Measurements from ENCODE around the gene HBEGF. TPM values are rescaled to one million over a fixed set of nuclear protein-coding genes. Genes with fewer than 3 reads are reported as not detected.

The HBEGF gene
- total and polyA plus RNA-seq, 10 of the 15 experiments (the other 5 are each of a cell fraction or from before 2014, with no cell fraction given), result 0.87 to 3.1 (median 2.1) TPM

DNA sequence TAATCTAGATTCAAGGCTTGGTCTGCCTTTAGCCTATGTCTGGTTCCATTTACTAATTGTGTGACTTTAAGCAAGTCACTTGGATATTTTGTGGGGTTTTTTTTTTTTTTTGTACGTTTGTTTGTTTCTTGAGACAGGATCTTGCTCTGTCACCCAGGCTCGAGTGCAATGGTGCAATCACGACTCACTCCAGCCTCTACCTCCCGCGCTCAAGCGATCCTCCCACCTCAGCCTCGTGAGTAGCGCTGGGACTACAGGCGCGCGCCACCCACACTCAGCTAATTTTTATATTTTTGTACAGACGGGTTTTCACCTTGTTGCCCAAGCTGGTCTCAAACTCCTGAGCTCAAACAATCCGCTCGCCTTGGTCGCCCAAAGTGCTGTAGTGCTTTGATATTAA lies 42.4 kb downstream of the HBEGF start:
- Histone ChIP-seq H3K4me2 (ENCODE audit: control insufficient read depth, insufficient read depth) (no peak overlapping the region; the same call in 1 of the 2 replicates), H4K20me1 (ENCODE audit: control insufficient read depth, insufficient read depth) (no peaks in the 10 kb centered on the region), H3K9ac (ENCODE audit: control insufficient read depth, insufficient read depth, low read length) (no peak overlapping the region), H3K9me3 (replicated peaks; ENCODE audit: control insufficient read depth, insufficient read depth, low read length) (no peaks in the 10 kb centered on the region), H3K79me2 (ENCODE audit: control insufficient read depth, insufficient read depth, low read length) (peaks cover 26% of the 10 kb centered on the region), H3K4me3 (no peak overlapping the region), H3K4me1 (ENCODE audit: control insufficient read depth, insufficient read depth, low read length) (no peaks in the 10 kb centered on the region), H3K27me3 (replicated peaks in 1 of 2; ENCODE audit: control insufficient read depth in 2 of 2, insufficient read depth in 2 of 2, low read length in 1 of 2) (no peaks in the 10 kb centered on the region), H3K36me3 (ENCODE audit: control insufficient read depth in 2 of 2, insufficient read depth in 2 of 2, low read length in 1 of 2) (peaks cover 0 to 7% of the 10 kb centered on the region in 2 experiments; a peak in 2 of 4 replicates), H3K27ac (ENCODE audit: control insufficient read depth, insufficient read depth) (no peak overlapping the region), H2AFZ (ENCODE audit: control insufficient read depth, low read depth, low read length) (no peak overlapping the region; the same call in 1 of the 2 replicates)
- DNase-seq (ENCODE audit: low read depth, low spot score), result no peak
- WGBS (ENCODE audit: insufficient coverage, insufficient replicate concordance, low lambda C conversion rate, missing lambda C conversion rate), result 57% methylated on average over 15 of the region's 15 CpGs
- RAD21 ChIA-PET (ENCODE audit: unreplicated experiment), result interaction anchor here (1.3 to 1.5 kb wide), 2 partner anchors 41 to 59 kb away, joined by 3 to 7 read pairs; no protein-coding TSS in a partner anchor
- no peak for FAIRE-seq
- in situ Hi-C loops (cut with MboI), result no loop called here
- ATAC-seq, result no peak
- no TSS peak for BruUV-seq (replicated peaks)
- CTCF ChIA-PET, result interaction anchor here (1.4 to 3.2 kb wide), 3 partner anchors 43 to 64 kb away, joined by 3 to 17 read pairs (median 9); partner anchors contain the start of gene HBEGF
- intact Hi-C loops (cut with micrococcal nuclease; ENCODE audit: unreplicated experiment), result loop anchor here (5.0 kb wide), 1 partner anchor 43 kb away; the partner anchor contains the start of gene HBEGF
- POLR2A ChIA-PET, result interaction anchor here (0.7 to 1.8 kb wide), 3 partner anchors 12 to 43 kb away, joined by 3 to 9 read pairs (median 7); partner anchors contain the start of gene HBEGF
- TF ChIP-seq, protein P1, sequence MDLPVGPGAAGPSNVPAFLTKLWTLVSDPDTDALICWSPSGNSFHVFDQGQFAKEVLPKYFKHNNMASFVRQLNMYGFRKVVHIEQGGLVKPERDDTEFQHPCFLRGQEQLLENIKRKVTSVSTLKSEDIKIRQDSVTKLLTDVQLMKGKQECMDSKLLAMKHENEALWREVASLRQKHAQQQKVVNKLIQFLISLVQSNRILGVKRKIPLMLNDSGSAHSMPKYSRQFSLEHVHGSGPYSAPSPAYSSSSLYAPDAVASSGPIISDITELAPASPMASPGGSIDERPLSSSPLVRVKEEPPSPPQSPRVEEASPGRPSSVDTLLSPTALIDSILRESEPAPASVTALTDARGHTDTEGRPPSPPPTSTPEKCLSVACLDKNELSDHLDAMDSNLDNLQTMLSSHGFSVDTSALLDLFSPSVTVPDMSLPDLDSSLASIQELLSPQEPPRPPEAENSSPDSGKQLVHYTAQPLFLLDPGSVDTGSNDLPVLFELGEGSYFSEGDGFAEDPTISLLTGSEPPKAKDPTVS (IDR thresholded peaks at IDR 0.05; ENCODE audit: low read depth, low read length), result no peak
- TF ChIP-seq NR2C2 (IDR thresholded peaks at IDR 0.05; ENCODE audit: borderline replicate concordance, control insufficient read depth, insufficient read length, low read depth) (no peak), SMC3 (IDR thresholded peaks at IDR 0.05; ENCODE audit: borderline replicate concordance, low read length) (no peak), BRCA1 (IDR thresholded peaks at IDR 0.05; ENCODE audit: low read depth, low read length) (no peak), NRF1 (conservative IDR thresholded peaks at IDR 0.05; ENCODE audit: low read depth, low read length) (no peak), EGR1 (IDR thresholded peaks at IDR 0.05; ENCODE audit: borderline replicate concordance in 1 of 2, low read depth in 2 of 2, low read length in 2 of 2) (no peak), DPF2 (IDR thresholded peaks at IDR 0.05) (no peak), MEF2A (IDR thresholded peaks at IDR 0.05; ENCODE audit: insufficient read depth, low read depth, low read length) (no peak)
- TF ChIP-seq, protein P2, sequence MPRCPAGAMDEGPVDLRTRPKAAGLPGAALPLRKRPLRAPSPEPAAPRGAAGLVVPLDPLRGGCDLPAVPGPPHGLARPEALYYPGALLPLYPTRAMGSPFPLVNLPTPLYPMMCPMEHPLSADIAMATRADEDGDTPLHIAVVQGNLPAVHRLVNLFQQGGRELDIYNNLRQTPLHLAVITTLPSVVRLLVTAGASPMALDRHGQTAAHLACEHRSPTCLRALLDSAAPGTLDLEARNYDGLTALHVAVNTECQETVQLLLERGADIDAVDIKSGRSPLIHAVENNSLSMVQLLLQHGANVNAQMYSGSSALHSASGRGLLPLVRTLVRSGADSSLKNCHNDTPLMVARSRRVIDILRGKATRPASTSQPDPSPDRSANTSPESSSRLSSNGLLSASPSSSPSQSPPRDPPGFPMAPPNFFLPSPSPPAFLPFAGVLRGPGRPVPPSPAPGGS (IDR thresholded peaks at IDR 0.05; ENCODE audit: borderline replicate concordance, insufficient read depth, low read depth, low read length, poor library complexity, severe bottlenecking), result no peak
- TF ChIP-seq, protein P3, sequence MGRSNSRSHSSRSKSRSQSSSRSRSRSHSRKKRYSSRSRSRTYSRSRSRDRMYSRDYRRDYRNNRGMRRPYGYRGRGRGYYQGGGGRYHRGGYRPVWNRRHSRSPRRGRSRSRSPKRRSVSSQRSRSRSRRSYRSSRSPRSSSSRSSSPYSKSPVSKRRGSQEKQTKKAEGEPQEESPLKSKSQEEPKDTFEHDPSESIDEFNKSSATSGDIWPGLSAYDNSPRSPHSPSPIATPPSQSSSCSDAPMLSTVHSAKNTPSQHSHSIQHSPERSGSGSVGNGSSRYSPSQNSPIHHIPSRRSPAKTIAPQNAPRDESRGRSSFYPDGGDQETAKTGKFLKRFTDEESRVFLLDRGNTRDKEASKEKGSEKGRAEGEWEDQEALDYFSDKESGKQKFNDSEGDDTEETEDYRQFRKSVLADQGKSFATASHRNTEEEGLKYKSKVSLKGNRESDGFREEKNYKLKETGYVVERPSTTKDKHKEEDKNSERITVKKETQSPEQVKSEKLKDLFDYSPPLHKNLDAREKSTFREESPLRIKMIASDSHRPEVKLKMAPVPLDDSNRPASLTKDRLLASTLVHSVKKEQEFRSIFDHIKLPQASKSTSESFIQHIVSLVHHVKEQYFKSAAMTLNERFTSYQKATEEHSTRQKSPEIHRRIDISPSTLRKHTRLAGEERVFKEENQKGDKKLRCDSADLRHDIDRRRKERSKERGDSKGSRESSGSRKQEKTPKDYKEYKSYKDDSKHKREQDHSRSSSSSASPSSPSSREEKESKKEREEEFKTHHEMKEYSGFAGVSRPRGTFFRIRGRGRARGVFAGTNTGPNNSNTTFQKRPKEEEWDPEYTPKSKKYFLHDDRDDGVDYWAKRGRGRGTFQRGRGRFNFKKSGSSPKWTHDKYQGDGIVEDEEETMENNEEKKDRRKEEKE (IDR thresholded peaks at IDR 0.05), result no peak
- SMC1A ChIA-PET (ENCODE audit: uncharacterized antibody, unreplicated experiment), result interaction anchor here (0.8 to 2.1 kb wide), 8 partner anchors 10 to 60 kb away, joined by 3 to 9 read pairs (median 4); partner anchors contain the start of gene HBEGF

Measured in GM12878 (cell line).